Mucosa of stomach (tissue), 1 donor: ENCODE data around the gene CCZ1.
"Not testable (repeated sequence)": the region's sequence is repeated elsewhere in the genome, so short reads cannot be mapped to it uniquely, and the experiment has no call there.

Experiments
- H3K27me3 ChIP-seq: one replicate; pipeline ENCODE4 v1.7.0; 2013; ENCODE audit warnings: mild to moderate bottlenecking, low read length; ENCODE audit not compliant: control insufficient read depth, insufficient read depth
- H3K36me3 ChIP-seq: one replicate; pipeline ENCODE4 v1.7.0; 2013; ENCODE audit warnings: low read length; ENCODE audit not compliant: control insufficient read depth, insufficient read depth
- H3K4me1 ChIP-seq: one replicate; pipeline ENCODE4 v1.7.0; 2013; ENCODE audit warnings: mild to moderate bottlenecking, low read length; ENCODE audit not compliant: control insufficient read depth, insufficient read depth
- H3K4me3 ChIP-seq: one replicate; pipeline ENCODE4 v1.7.0; 2013; ENCODE audit warnings: low read length
- H3K9ac ChIP-seq: one replicate; pipeline ENCODE4 v1.7.0; 2013; ENCODE audit warnings: mild to moderate bottlenecking, low read length, moderate library complexity
- H3K9me3 ChIP-seq: one replicate; pipeline ENCODE4 v1.7.0; 2013; ENCODE audit warnings: mild to moderate bottlenecking, low read length, moderate library complexity; ENCODE audit not compliant: control insufficient read depth
- donor health status: Pancreatic carcinoma.

CCZ1 gene

GRCh38 chr7:5898480-5899224 lies at the start of gene CCZ1:
Gene CCZ1 (plus strand): TSS chr7:5898733. CDS start chr7:5898800, 67 bp downstream.
- peak within 1 kb of the TSS; percentile 47 for H3K9ac ChIP-seq
- H3K9me3 ChIP-seq, H3K4me1 ChIP-seq, H3K27me3 ChIP-seq, H3K36me3 ChIP-seq, H3K4me3 ChIP-seq: not testable (repeated sequence)

- no peak overlapping the region for H3K4me3 ChIP-seq
- no peaks in the 10 kb centered on the region for H3K9me3 ChIP-seq
- H3K9ac ChIP-seq: no peak overlapping the region
- no peaks in the 10 kb centered on the region for H3K4me1 ChIP-seq
- H3K27me3 ChIP-seq: no peaks in the 10 kb centered on the region
- no peaks in the 10 kb centered on the region for H3K36me3 ChIP-seq
Observed at GRCh38 chr7:5850944-5851343, 47.6 kb upstream of the CCZ1 start.

- no peak overlapping the region for H3K4me3 ChIP-seq
- no peaks in the 10 kb centered on the region for H3K9me3 ChIP-seq
- H3K4me1 ChIP-seq: no peaks in the 10 kb centered on the region
- no peaks in the 10 kb centered on the region for H3K36me3 ChIP-seq
- H3K9ac ChIP-seq: no peak overlapping the region
- no peaks in the 10 kb centered on the region for H3K27me3 ChIP-seq
Observed at GRCh38 chr7:5854738-5855137, 43.8 kb upstream of the CCZ1 start.

GRCh38 chr7:5857041-5857575 lies 41.4 kb upstream of the CCZ1 start:
- not testable (repeated sequence) for H3K36me3 ChIP-seq, H3K4me3 ChIP-seq, H3K27me3 ChIP-seq, H3K9ac ChIP-seq, H3K9me3 ChIP-seq, H3K4me1 ChIP-seq

- H3K4me3 ChIP-seq, H3K36me3 ChIP-seq, H3K9ac ChIP-seq, H3K4me1 ChIP-seq, H3K27me3 ChIP-seq, H3K9me3 ChIP-seq: not testable (repeated sequence)
Observed at GRCh38 chr7:5858494-5858893, 40.0 kb upstream of the CCZ1 start.

GRCh38 chr7:5861281-5861680 lies 37.3 kb upstream of the CCZ1 start:
- H3K9ac ChIP-seq, H3K27me3 ChIP-seq, H3K4me3 ChIP-seq, H3K36me3 ChIP-seq, H3K9me3 ChIP-seq, H3K4me1 ChIP-seq: not testable (repeated sequence)

GRCh38 chr7:5862753-5863366 lies 35.7 kb upstream of the CCZ1 start:
- not testable (repeated sequence) for H3K27me3 ChIP-seq, H3K9ac ChIP-seq, H3K4me1 ChIP-seq, H3K36me3 ChIP-seq, H3K9me3 ChIP-seq, H3K4me3 ChIP-seq

- H3K4me3 ChIP-seq, H3K27me3 ChIP-seq, H3K36me3 ChIP-seq: not testable (repeated sequence)
Observed at GRCh38 chr7:5865279-5865931, 33.1 kb upstream of the CCZ1 start.

GRCh38 chr7:5867060-5867459 lies 31.5 kb upstream of the CCZ1 start:
- Histone ChIP-seq H3K4me3 (no peak overlapping the region), H3K9ac (no peak overlapping the region), H3K9me3 (no peaks in the 10 kb centered on the region), H3K27me3 (no peaks in the 10 kb centered on the region), H3K4me1 (no peaks in the 10 kb centered on the region), H3K36me3 (no peaks in the 10 kb centered on the region)

More at GRCh38 chr7:5865279-5865931, 33.1 kb upstream of the CCZ1 start:
- not testable (repeated sequence) for H3K4me1 ChIP-seq, H3K9me3 ChIP-seq, H3K9ac ChIP-seq

GRCh38 chr7:5868928-5869341 lies 29.6 kb upstream of the CCZ1 start:
- H3K36me3 ChIP-seq, H3K27me3 ChIP-seq, H3K9me3 ChIP-seq, H3K4me3 ChIP-seq, H3K9ac ChIP-seq, H3K4me1 ChIP-seq: not testable (repeated sequence)

- Histone ChIP-seq H3K9me3 (no peaks in the 10 kb centered on the region), H3K4me3 (no peak overlapping the region), H3K4me1 (no peaks in the 10 kb centered on the region), H3K36me3 (no peaks in the 10 kb centered on the region), H3K9ac (no peak overlapping the region), H3K27me3 (no peaks in the 10 kb centered on the region)
Observed at GRCh38 chr7:5869691-5870090, 28.8 kb upstream of the CCZ1 start.

- no peak overlapping the region for H3K9ac ChIP-seq
- H3K36me3 ChIP-seq: no peaks in the 10 kb centered on the region
Observed at GRCh38 chr7:5870311-5870710, 28.2 kb upstream of the CCZ1 start.

More at GRCh38 chr7:5870311-5870710, 28.2 kb upstream of the CCZ1 start:
- H3K27me3 ChIP-seq: no peaks in the 10 kb centered on the region
- H3K4me1 ChIP-seq: no peaks in the 10 kb centered on the region
- no peak overlapping the region for H3K4me3 ChIP-seq
- H3K9me3 ChIP-seq: no peaks in the 10 kb centered on the region
